ENCODE measurements around the gene RNF41.
A peak's percentile ranks its signal among the peaks of the same experiment; 100 is the strongest.

The RNF41 gene

GRCh38 chr12:56224102-56224701 lies 2.5 kb upstream of the RNF41 start, which contains the start of gene NABP2:
Gene NABP2, plus strand, starts transcription at chr12:56224342. Its CDS starts 515 bp downstream, at chr12:56224857.
- DNase-seq (ENCODE audit: insufficient read length) (peak; percentile 100), FAIRE-seq (peak; percentile 96)
- TF ChIP-seq TAF1 (IDR thresholded peaks at IDR 0.05; ENCODE audit: borderline replicate concordance, low read depth, low read length) (0 out of 2 replicates have a peak, but pooled peaks have one; percentile 11), POLR2A (IDR thresholded peaks at IDR 0.05; ENCODE audit: low read depth, low read length) (peak; percentile 47; the same call in 1 of the 2 replicates), POLR2AphosphoS5 (IDR thresholded peaks at IDR 0.05; ENCODE audit: low read depth, low read length) (0 out of 2 replicates have a peak, but pooled peaks have one; percentile 24)

- TF ChIP-seq TAF1 (IDR thresholded peaks at IDR 0.05; ENCODE audit: borderline replicate concordance, low read depth, low read length) (no peak), POLR2A (IDR thresholded peaks at IDR 0.05; ENCODE audit: low read depth, low read length) (no peak), POLR2AphosphoS5 (IDR thresholded peaks at IDR 0.05; ENCODE audit: low read depth, low read length) (no peak)
- no peak for DNase-seq (ENCODE audit: insufficient read length)
- no peak for FAIRE-seq
These were observed 1.9 kb upstream of the RNF41 start for GRCh38 chr12:56223571-56224101.

GRCh38 chr12:56222531-56222895 lies 791 bp upstream of the RNF41 start:
- no peak for FAIRE-seq
- TF ChIP-seq POLR2AphosphoS5 (IDR thresholded peaks at IDR 0.05; ENCODE audit: low read depth, low read length) (no peak), TAF1 (IDR thresholded peaks at IDR 0.05; ENCODE audit: borderline replicate concordance, low read depth, low read length) (no peak), POLR2A (IDR thresholded peaks at IDR 0.05; ENCODE audit: low read depth, low read length) (no peak)

GRCh38 chr12:56221232-56221756 lies 428 bp downstream of the RNF41 start:
- FAIRE-seq (no peak), DNase-seq (ENCODE audit: insufficient read length) (no peak)
- TF ChIP-seq POLR2A (IDR thresholded peaks at IDR 0.05; ENCODE audit: low read depth, low read length) (no peak), POLR2AphosphoS5 (IDR thresholded peaks at IDR 0.05; ENCODE audit: low read depth, low read length) (no peak), TAF1 (IDR thresholded peaks at IDR 0.05; ENCODE audit: borderline replicate concordance, low read depth, low read length) (no peak)

More at GRCh38 chr12:56222531-56222895, 791 bp upstream of the RNF41 start:
- no peak for DNase-seq (ENCODE audit: insufficient read length)

GRCh38 chr12:56220611-56221231 lies 1.0 kb downstream of the RNF41 start:
- FAIRE-seq, result no peak
- DNase-seq (ENCODE audit: insufficient read length), result no peak
- no peak for TF ChIP-seq TAF1 (IDR thresholded peaks at IDR 0.05; ENCODE audit: borderline replicate concordance, low read depth, low read length)
- TF ChIP-seq POLR2A (IDR thresholded peaks at IDR 0.05; ENCODE audit: low read depth, low read length), result no peak
- no peak for TF ChIP-seq POLR2AphosphoS5 (IDR thresholded peaks at IDR 0.05; ENCODE audit: low read depth, low read length)

GRCh38 chr12:56219840-56220239 lies 1.9 kb downstream of the RNF41 start:
- DNase-seq (ENCODE audit: insufficient read length), result no peak
- TF ChIP-seq TAF1 (IDR thresholded peaks at IDR 0.05; ENCODE audit: borderline replicate concordance, low read depth, low read length) (no peak), POLR2A (IDR thresholded peaks at IDR 0.05; ENCODE audit: low read depth, low read length) (no peak), POLR2AphosphoS5 (IDR thresholded peaks at IDR 0.05; ENCODE audit: low read depth, low read length) (no peak)
- FAIRE-seq, result no peak

- no peak for FAIRE-seq
- no peak for TF ChIP-seq TAF1 (IDR thresholded peaks at IDR 0.05; ENCODE audit: borderline replicate concordance, low read depth, low read length)
- no peak for TF ChIP-seq POLR2A (IDR thresholded peaks at IDR 0.05; ENCODE audit: low read depth, low read length)
- TF ChIP-seq POLR2AphosphoS5 (IDR thresholded peaks at IDR 0.05; ENCODE audit: low read depth, low read length), result no peak
- DNase-seq (ENCODE audit: insufficient read length), result no peak
These were observed 5.3 kb downstream of the RNF41 start for GRCh38 chr12:56216461-56216860.

- DNase-seq (ENCODE audit: insufficient read length) (no peak), FAIRE-seq (no peak)
- TF ChIP-seq TAF1 (IDR thresholded peaks at IDR 0.05; ENCODE audit: borderline replicate concordance, low read depth, low read length) (no peak), POLR2A (IDR thresholded peaks at IDR 0.05; ENCODE audit: low read depth, low read length) (no peak), POLR2AphosphoS5 (IDR thresholded peaks at IDR 0.05; ENCODE audit: low read depth, low read length) (no peak)
These were observed 7.8 kb downstream of the RNF41 start for GRCh38 chr12:56213878-56214277.

- no peak for FAIRE-seq
- TF ChIP-seq TAF1 (IDR thresholded peaks at IDR 0.05; ENCODE audit: borderline replicate concordance, low read depth, low read length), result no peak
- no peak for TF ChIP-seq POLR2AphosphoS5 (IDR thresholded peaks at IDR 0.05; ENCODE audit: low read depth, low read length)
- no peak for TF ChIP-seq POLR2A (IDR thresholded peaks at IDR 0.05; ENCODE audit: low read depth, low read length)
- no peak for DNase-seq (ENCODE audit: insufficient read length)
These were observed 9.4 kb downstream of the RNF41 start for GRCh38 chr12:56212361-56212760.

- no peak for DNase-seq (ENCODE audit: insufficient read length)
- FAIRE-seq, result no peak
- TF ChIP-seq TAF1 (IDR thresholded peaks at IDR 0.05; ENCODE audit: borderline replicate concordance, low read depth, low read length) (no peak), POLR2AphosphoS5 (IDR thresholded peaks at IDR 0.05; ENCODE audit: low read depth, low read length) (no peak), POLR2A (IDR thresholded peaks at IDR 0.05; ENCODE audit: low read depth, low read length) (no peak)
These were observed 13.7 kb downstream of the RNF41 start for GRCh38 chr12:56208006-56208405.

- no peak for TF ChIP-seq POLR2A (IDR thresholded peaks at IDR 0.05; ENCODE audit: low read depth, low read length)
- no peak for TF ChIP-seq POLR2AphosphoS5 (IDR thresholded peaks at IDR 0.05; ENCODE audit: low read depth, low read length)
- no peak for TF ChIP-seq TAF1 (IDR thresholded peaks at IDR 0.05; ENCODE audit: borderline replicate concordance, low read depth, low read length)
- DNase-seq (ENCODE audit: insufficient read length), result no peak
- no peak for FAIRE-seq
These were observed 15.1 kb downstream of the RNF41 start for GRCh38 chr12:56206452-56207166.
